Measurements from ENCODE around the gene RNF215.

Gene RNF215

GRCh38 chr22:30430933-30431332 is 43.7 kb upstream of the RNF215 start:
- Histone ChIP-seq H3K14ac (ENCODE audit: low read length) (no peak overlapping the region), H3K79me1 (ENCODE audit: low read length) (peaks cover 1% of the 10 kb centered on the region), H2BK5ac (ENCODE audit: low read depth, low read length, poor library complexity) (no peak overlapping the region), H3K23ac (ENCODE audit: low read length) (no peak overlapping the region), H3K27me3 (ENCODE audit: insufficient read depth, low read length) (no peaks in the 10 kb centered on the region), H3K4me1 (ENCODE audit: control insufficient read depth in 1 of 2, insufficient read depth in 2 of 2, low read length in 2 of 2) (peaks cover 7 to 18% of the 10 kb centered on the region in 2 experiments), H2BK120ac (ENCODE audit: insufficient read depth, low read length, poor library complexity) (no peak overlapping the region), H4K91ac (ENCODE audit: low read depth, low read length) (no peak overlapping the region), H3K4me2 (ENCODE audit: low read length) (no peak overlapping the region), H3K18ac (ENCODE audit: low read length) (no peak overlapping the region), H3K9me3 (ENCODE audit: insufficient read depth, low read depth, low read length) (peaks cover 9% of the 10 kb centered on the region), H3K9ac (ENCODE audit: low read length) (no peak overlapping the region), H4K8ac (ENCODE audit: low read depth, low read length) (no peak overlapping the region), H3K4ac (ENCODE audit: low read depth, low read length) (no peak overlapping the region), H3K36me3 (ENCODE audit: control insufficient read depth in 1 of 2, insufficient read depth in 2 of 2, low read length in 2 of 2) (peaks cover 7 to 8% of the 10 kb centered on the region in 2 experiments), H3K27ac (ENCODE audit: low read depth, low read length) (no peak overlapping the region), H4K12ac (ENCODE audit: low read depth, low read length) (no peak overlapping the region), H2AK5ac (ENCODE audit: low read length) (no peak overlapping the region), H2BK12ac (ENCODE audit: low read length) (no peak overlapping the region), H3K79me2 (ENCODE audit: control insufficient read depth, insufficient read depth, low read length, poor library complexity) (no peaks in the 10 kb centered on the region), H2AFZ (ENCODE audit: insufficient read depth, low read length, poor library complexity) (no peak overlapping the region), H3K4me3 (ENCODE audit: low read depth, low read length) (no peak overlapping the region)
- DNase-seq, result no peak
- WGBS (ENCODE audit: extremely low coverage, insufficient coverage, insufficient read length), result no CpG with 5 or more reads among the region's 4 CpGs

DNA sequence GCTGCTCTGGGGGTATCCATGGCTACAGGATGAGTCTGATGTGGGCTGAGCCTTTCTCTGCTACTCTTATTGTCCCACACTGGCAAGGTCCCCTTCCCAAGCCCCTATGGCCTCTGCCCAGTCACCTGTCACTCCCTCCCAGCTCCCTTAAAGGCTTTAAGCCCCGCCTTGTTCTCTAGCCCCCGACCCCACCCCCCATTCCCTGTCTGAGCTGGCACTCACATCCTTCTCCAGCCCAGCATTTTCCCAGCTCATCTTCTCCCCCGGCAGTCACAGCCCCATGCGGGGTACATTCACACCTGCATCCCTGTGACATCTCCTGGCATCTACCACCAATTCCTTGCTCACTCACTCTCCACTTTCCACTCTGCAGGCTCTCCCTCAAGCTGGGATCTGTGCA is 42.7 kb upstream of the RNF215 start:
- H3K9ac ChIP-seq (ENCODE audit: low read length), result no peak overlapping the region
- H2AFZ ChIP-seq (ENCODE audit: insufficient read depth, low read length, poor library complexity), result no peak overlapping the region
- H3K27me3 ChIP-seq (ENCODE audit: insufficient read depth, low read length), result no peaks in the 10 kb centered on the region
- H4K91ac ChIP-seq (ENCODE audit: low read depth, low read length), result no peak overlapping the region
- H3K18ac ChIP-seq (ENCODE audit: low read length), result no peak overlapping the region
- WGBS (ENCODE audit: extremely low coverage, insufficient coverage, insufficient read length), result no CpG with 5 or more reads among the region's 4 CpGs
- peaks cover 7 to 8% of the 10 kb centered on the region in 2 experiments for H3K36me3 ChIP-seq (ENCODE audit: control insufficient read depth in 1 of 2, insufficient read depth in 2 of 2, low read length in 2 of 2)
- H3K4ac ChIP-seq (ENCODE audit: low read depth, low read length), result no peak overlapping the region
- H3K79me2 ChIP-seq (ENCODE audit: control insufficient read depth, insufficient read depth, low read length, poor library complexity), result no peaks in the 10 kb centered on the region
- H3K27ac ChIP-seq (ENCODE audit: low read depth, low read length), result no peak overlapping the region
- no peak overlapping the region for H3K4me2 ChIP-seq (ENCODE audit: low read length)
- no peak overlapping the region for H3K23ac ChIP-seq (ENCODE audit: low read length)
- no peak overlapping the region for H2AK5ac ChIP-seq (ENCODE audit: low read length)
- no peak for DNase-seq
- H3K4me1 ChIP-seq (ENCODE audit: control insufficient read depth in 1 of 2, insufficient read depth in 2 of 2, low read length in 2 of 2), result peaks cover 7 to 20% of the 10 kb centered on the region in 2 experiments
- no peak overlapping the region for H2BK120ac ChIP-seq (ENCODE audit: insufficient read depth, low read length, poor library complexity)
- H3K14ac ChIP-seq (ENCODE audit: low read length), result no peak overlapping the region
- H3K4me3 ChIP-seq (ENCODE audit: low read depth, low read length), result no peak overlapping the region
- H4K8ac ChIP-seq (ENCODE audit: low read depth, low read length), result no peak overlapping the region
- H3K9me3 ChIP-seq (ENCODE audit: insufficient read depth, low read depth, low read length), result peaks cover 4% of the 10 kb centered on the region
- H3K79me1 ChIP-seq (ENCODE audit: low read length), result peaks cover 7% of the 10 kb centered on the region
- H2BK5ac ChIP-seq (ENCODE audit: low read depth, low read length, poor library complexity), result no peak overlapping the region
- no peak overlapping the region for H2BK12ac ChIP-seq (ENCODE audit: low read length)
- no peak overlapping the region for H4K12ac ChIP-seq (ENCODE audit: low read depth, low read length)

DNA sequence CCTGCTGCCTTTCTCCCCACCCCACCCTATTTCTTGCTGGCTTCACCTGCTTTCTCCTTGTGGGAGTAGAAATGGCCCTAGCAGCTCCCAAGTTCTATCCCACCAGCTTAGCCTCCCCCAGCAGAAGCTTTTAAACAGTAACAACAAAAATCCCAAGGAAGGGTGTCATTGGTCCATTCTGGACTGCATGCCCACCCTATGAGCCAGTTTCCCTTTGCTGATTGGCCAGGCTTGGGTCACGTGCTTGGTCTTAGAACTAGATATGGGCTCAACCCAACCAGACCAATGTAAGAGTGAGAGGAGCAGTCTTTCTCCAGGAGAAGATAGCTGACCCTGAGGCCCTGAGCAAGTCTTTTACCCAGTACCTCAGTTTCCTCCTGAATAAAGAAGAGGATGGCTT is 40.7 kb upstream of the RNF215 start:
- no peak overlapping the region for H4K8ac ChIP-seq (ENCODE audit: low read depth, low read length)
- peaks cover 4% of the 10 kb centered on the region for H3K9me3 ChIP-seq (ENCODE audit: insufficient read depth, low read depth, low read length)
- no peak for DNase-seq
- H2AFZ ChIP-seq (ENCODE audit: insufficient read depth, low read length, poor library complexity), result no peak overlapping the region
- H3K18ac ChIP-seq (ENCODE audit: low read length), result no peak overlapping the region
- no peak overlapping the region for H3K4me2 ChIP-seq (ENCODE audit: low read length)
- peaks cover 15% of the 10 kb centered on the region for H3K79me1 ChIP-seq (ENCODE audit: low read length)
- H3K36me3 ChIP-seq (ENCODE audit: control insufficient read depth in 1 of 2, insufficient read depth in 2 of 2, low read length in 2 of 2), result peaks cover 7 to 8% of the 10 kb centered on the region in 2 experiments
- H3K27ac ChIP-seq (ENCODE audit: low read depth, low read length), result no peak overlapping the region
- H3K27me3 ChIP-seq (ENCODE audit: insufficient read depth, low read length), result no peaks in the 10 kb centered on the region
- H2BK12ac ChIP-seq (ENCODE audit: low read length), result no peak overlapping the region
- H4K91ac ChIP-seq (ENCODE audit: low read depth, low read length), result no peak overlapping the region
- H3K9ac ChIP-seq (ENCODE audit: low read length), result no peak overlapping the region
- H4K12ac ChIP-seq (ENCODE audit: low read depth, low read length), result no peak overlapping the region
- no peak overlapping the region for H3K4ac ChIP-seq (ENCODE audit: low read depth, low read length)
- H3K79me2 ChIP-seq (ENCODE audit: control insufficient read depth, insufficient read depth, low read length, poor library complexity), result peaks cover 6% of the 10 kb centered on the region
- no peak overlapping the region for H2BK5ac ChIP-seq (ENCODE audit: low read depth, low read length, poor library complexity)
- no peak overlapping the region for H3K14ac ChIP-seq (ENCODE audit: low read length)
- peaks cover 10 to 26% of the 10 kb centered on the region in 2 experiments for H3K4me1 ChIP-seq (ENCODE audit: control insufficient read depth in 1 of 2, insufficient read depth in 2 of 2, low read length in 2 of 2)
- no CpG with 5 or more reads among the region's 1 CpG for WGBS (ENCODE audit: extremely low coverage, insufficient coverage, insufficient read length)
- H3K4me3 ChIP-seq (ENCODE audit: low read depth, low read length), result no peak overlapping the region
- no peak overlapping the region for H2BK120ac ChIP-seq (ENCODE audit: insufficient read depth, low read length, poor library complexity)
- H2AK5ac ChIP-seq (ENCODE audit: low read length), result no peak overlapping the region
- no peak overlapping the region for H3K23ac ChIP-seq (ENCODE audit: low read length)

- no CpG with 5 or more reads among the region's 29 CpGs for WGBS (ENCODE audit: extremely low coverage, insufficient coverage, insufficient read length)
- H2BK5ac ChIP-seq (ENCODE audit: low read depth, low read length, poor library complexity), result no peak overlapping the region
- no peak overlapping the region for H4K12ac ChIP-seq (ENCODE audit: low read depth, low read length)
Measured at GRCh38 chr22:30426388-30427353, 39.5 kb upstream of the RNF215 start.

More at GRCh38 chr22:30426388-30427353, 39.5 kb upstream of the RNF215 start:
- Histone ChIP-seq H3K9me3 (ENCODE audit: insufficient read depth, low read depth, low read length) (peaks cover 4% of the 10 kb centered on the region), H3K14ac (ENCODE audit: low read length) (no peak overlapping the region), H3K4me3 (ENCODE audit: low read depth, low read length) (peak overlapping the region; percentile 89), H3K23ac (ENCODE audit: low read length) (no peak overlapping the region), H2AK5ac (ENCODE audit: low read length) (no peak overlapping the region), H3K4me2 (ENCODE audit: low read length) (peak overlapping the region; percentile 59), H3K4ac (ENCODE audit: low read depth, low read length) (no peak overlapping the region), H3K9ac (ENCODE audit: low read length) (no peak overlapping the region), H3K27me3 (ENCODE audit: insufficient read depth, low read length) (no peaks in the 10 kb centered on the region), H3K79me1 (ENCODE audit: low read length) (peaks cover 15% of the 10 kb centered on the region), H3K79me2 (ENCODE audit: control insufficient read depth, insufficient read depth, low read length, poor library complexity) (peaks cover 8% of the 10 kb centered on the region), H4K8ac (ENCODE audit: low read depth, low read length) (no peak overlapping the region), H2BK120ac (ENCODE audit: insufficient read depth, low read length, poor library complexity) (no peak overlapping the region), H3K27ac (ENCODE audit: low read depth, low read length) (no peak overlapping the region), H2BK12ac (ENCODE audit: low read length) (no peak overlapping the region), H3K4me1 (ENCODE audit: control insufficient read depth in 1 of 2, insufficient read depth in 2 of 2, low read length in 2 of 2) (peaks cover 10 to 24% of the 10 kb centered on the region in 2 experiments), H4K91ac (ENCODE audit: low read depth, low read length) (peak overlapping the region; percentile 11), H3K36me3 (ENCODE audit: control insufficient read depth in 1 of 2, insufficient read depth in 2 of 2, low read length in 2 of 2) (peaks cover 7 to 8% of the 10 kb centered on the region in 2 experiments), H3K18ac (ENCODE audit: low read length) (no peak overlapping the region), H2AFZ (ENCODE audit: insufficient read depth, low read length, poor library complexity) (no peak overlapping the region)
- peak; percentile 78 to 89 for DNase-seq

Data from trophoblast cell (in vitro differentiated cells and primary cell).